ENCODE results near the gene MB. TPM values are rescaled to one million over a fixed set of nuclear protein-coding genes. Genes with fewer than 3 reads are reported as not detected.

The MB gene
- polyA plus RNA-seq, 2 of the 4 experiments (the other 2 are of a cell fraction): 6.9 to 12.1 TPM

DNA sequence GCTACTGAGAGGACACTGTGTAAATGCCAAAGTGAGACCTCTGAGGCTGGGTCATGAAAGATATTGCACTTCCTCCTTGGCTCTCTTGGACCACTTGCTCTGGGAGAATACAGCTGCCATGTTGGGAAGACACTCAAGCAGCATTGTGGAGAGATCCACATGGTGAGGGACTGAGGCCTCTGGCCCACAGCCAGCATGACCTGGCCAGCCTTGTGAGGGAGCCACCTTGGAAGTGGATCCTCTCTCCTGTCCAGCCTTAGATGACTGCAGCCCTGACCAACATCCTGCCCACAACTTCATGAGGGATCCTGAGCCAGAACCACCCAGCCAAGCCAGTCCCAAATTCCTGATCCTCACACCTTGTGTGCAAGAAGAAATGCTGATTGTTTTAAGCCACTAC, 30.4 kb downstream of the MB start:
- ATAC-seq (no peak), DNase-seq (ENCODE audit: low read depth in 1 of 2, low spot score in 1 of 2) (no peak), FAIRE-seq (no peak)
- peaks cover 4% of the 10 kb centered on the region; the same call in 1 of the 3 replicates for H3K9me3 ChIP-seq
- H3K4me1 ChIP-seq: peaks cover 66% of the 10 kb centered on the region
- POLR2A ChIA-PET: no interaction called here
- peak overlapping the region; percentile 97 to 99 for H3K27ac ChIP-seq
- CTCF ChIA-PET: interaction anchor here (4.4 kb wide), 1 partner anchor 156 kb away, joined by 24 read pairs; no protein-coding TSS in a partner anchor
- H3K4me3 ChIP-seq: no peak overlapping the region
- no peak overlapping the region for H3K4me2 ChIP-seq
- TF ChIP-seq PHF8 (IDR thresholded peaks at IDR 0.05; ENCODE audit: borderline replicate concordance, low read depth) (no peak), CHD2 (IDR thresholded peaks at IDR 0.05; ENCODE audit: low read length, partially characterized antibody) (no peak), POLR2A (IDR thresholded peaks at IDR 0.05; ENCODE audit: low read length) (no peak), MYC (IDR thresholded peaks at IDR 0.05; ENCODE audit: borderline replicate concordance, low read length) (no peak), RNF2 (IDR thresholded peaks at IDR 0.05; ENCODE audit: borderline replicate concordance, low read depth) (no peak), SMC3 (IDR thresholded peaks at IDR 0.05) (no peak), NFE2L2 (conservative IDR thresholded peaks at IDR 0.05; ENCODE audit: low read length) (no peak), FOSL2 (IDR thresholded peaks at IDR 0.05) (no peak), FOSL2 (CRISPR knock-in tag; IDR thresholded peaks at IDR 0.05) (no peak), REST (IDR thresholded peaks at IDR 0.05) (no peak), RCOR1 (IDR thresholded peaks at IDR 0.05; ENCODE audit: low read depth, low read length) (no peak), EHMT2 (IDR thresholded peaks at IDR 0.05; ENCODE audit: low read depth) (no peak), NR3C1 (IDR thresholded peaks at IDR 0.05) (no peak), NPAS2 (CRISPR knock-in tag; IDR thresholded peaks at IDR 0.05; ENCODE audit: borderline replicate concordance) (no peak), RAD21 (conservative IDR thresholded peaks at IDR 0.05 in 1 of 2, IDR thresholded peaks at IDR 0.05 in 1 of 2) (no peak), CBX8 (IDR thresholded peaks at IDR 0.05) (no peak), GATA3 (IDR thresholded peaks at IDR 0.05; ENCODE audit: borderline replicate concordance) (no peak), ZFP36 (IDR thresholded peaks at IDR 0.05; ENCODE audit: borderline replicate concordance, partially characterized antibody) (no peak)
- TF ChIP-seq, protein P1, sequence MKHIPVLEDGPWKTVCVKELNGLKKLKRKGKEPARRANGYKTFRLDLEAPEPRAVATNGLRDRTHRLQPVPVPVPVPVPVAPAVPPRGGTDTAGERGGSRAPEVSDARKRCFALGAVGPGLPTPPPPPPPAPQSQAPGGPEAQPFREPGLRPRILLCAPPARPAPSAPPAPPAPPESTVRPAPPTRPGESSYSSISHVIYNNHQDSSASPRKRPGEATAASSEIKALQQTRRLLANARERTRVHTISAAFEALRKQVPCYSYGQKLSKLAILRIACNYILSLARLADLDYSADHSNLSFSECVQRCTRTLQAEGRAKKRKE (CRISPR knock-in tag; IDR thresholded peaks at IDR 0.05; ENCODE audit: low read depth): no peak

DNA sequence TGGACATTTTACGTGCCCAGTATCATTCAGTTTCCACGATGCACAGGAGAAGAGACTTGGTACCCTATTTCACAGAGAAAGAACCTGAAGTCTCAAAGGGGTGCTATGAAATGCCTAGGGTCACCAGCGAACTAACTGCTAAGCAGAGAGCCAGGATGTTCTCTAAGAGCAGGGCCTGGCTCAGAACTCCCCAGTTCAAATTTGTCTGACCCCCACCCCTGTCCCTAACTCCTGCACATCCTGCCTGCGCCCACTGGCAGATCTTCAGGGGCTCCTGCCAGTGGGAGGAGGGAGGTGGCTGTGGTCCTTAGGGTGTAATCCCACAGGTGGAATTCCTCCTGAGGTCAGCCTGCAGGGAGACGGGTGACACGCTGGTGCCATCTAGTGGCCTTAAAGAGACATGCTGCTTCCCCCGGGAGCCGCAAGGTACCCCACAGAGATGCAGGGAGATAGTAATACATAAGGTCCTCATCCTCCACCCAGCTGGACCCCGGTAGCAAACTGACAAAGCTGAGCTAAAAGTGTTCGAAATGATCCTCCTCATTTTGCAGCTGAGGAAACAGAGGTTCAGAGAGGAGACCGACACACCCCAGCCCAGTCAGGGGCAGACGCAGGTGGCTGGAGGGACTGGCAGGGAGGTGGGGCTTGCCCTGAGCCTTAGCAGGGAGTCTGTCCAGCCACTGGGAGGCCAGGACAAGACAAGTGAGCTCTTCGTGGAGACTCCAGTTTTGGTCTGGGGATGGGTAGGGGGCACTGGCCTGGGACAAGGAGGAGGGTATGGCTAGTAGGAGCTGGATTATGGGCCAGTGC, 34.1 kb downstream of the MB start:
- H3K4me2 ChIP-seq: peak overlapping the region; percentile 50
- 26% methylated on average over 11 of the region's 13 CpGs for WGBS (ENCODE audit: missing lambda C conversion rate)
- peak; percentile 73 to 86 for DNase-seq (ENCODE audit: low read depth in 1 of 2, low spot score in 1 of 2)
- TF ChIP-seq CHD2 (IDR thresholded peaks at IDR 0.05; ENCODE audit: low read length, partially characterized antibody): no peak
- no peak for TF ChIP-seq HDAC2 (IDR thresholded peaks at IDR 0.05)
- no peak for TF ChIP-seq REST (IDR thresholded peaks at IDR 0.05)
- TF ChIP-seq HES2 (IDR thresholded peaks at IDR 0.05): no peak
- peak; percentile 90 to 91 for TF ChIP-seq RAD21 (conservative IDR thresholded peaks at IDR 0.05 in 1 of 2, IDR thresholded peaks at IDR 0.05 in 1 of 2)
- peak; percentile 87 for TF ChIP-seq SMC3 (IDR thresholded peaks at IDR 0.05)
- TF ChIP-seq RCOR1 (IDR thresholded peaks at IDR 0.05; ENCODE audit: low read depth, low read length): no peak
- TF ChIP-seq CTCF (IDR thresholded peaks at IDR 0.05): peak; percentile 85
- no peak for TF ChIP-seq E2F6 (IDR thresholded peaks at IDR 0.05; ENCODE audit: borderline replicate concordance, low read depth)
- 0 out of 2 replicates have a peak, but pooled peaks have one; percentile 21 for TF ChIP-seq GATA3 (IDR thresholded peaks at IDR 0.05; ENCODE audit: borderline replicate concordance)
- H3K4me3 ChIP-seq: no peak overlapping the region
- POLR2A ChIA-PET: interaction anchor here (0.6 to 0.8 kb wide), 2 partner anchors 152 to 156 kb away, joined by 3 to 4 read pairs; no protein-coding TSS in a partner anchor
- peak; percentile 90 to 91 for ATAC-seq
- CTCF ChIA-PET: interaction anchor here (0.7 to 7.7 kb wide), 50 partner anchors 8 to 258 kb away, joined by 3 to 121 read pairs (median 4); partner anchors contain the start of genes MB and RASD2
- H3K4me1 ChIP-seq: peaks cover 33% of the 10 kb centered on the region
- peak overlapping the region; percentile 72 to 78 for H3K27ac ChIP-seq
- FAIRE-seq: no peak
- H3K9me3 ChIP-seq: peaks cover 4% of the 10 kb centered on the region; the same call in 1 of the 3 replicates
